OCI-LY3 (cell line): Measurements from ENCODE around the gene TLCD5.

Source experiments
- H2AFZ ChIP-seq: fragments of 200-600, 300-600 bp; shearing (Covaris generic); 2 replicates; pipeline ENCODE4 v1.6.0; 2014; ENCODE audit warnings: antibody characterized with exemption, low read depth, low read length
- H3K27ac ChIP-seq: fragments of 200-600, 300-600 bp; sonication (generic); 2 replicates; pipeline ENCODE4 v1.5.1; 2014; ENCODE audit warnings: mild to moderate bottlenecking, low read length, moderate library complexity, mixed read lengths
- H3K27me3 ChIP-seq: fragments of 200-600, 300-600 bp; sonication (generic); 2 replicates; pipeline ENCODE4 v1.6.1; 2014; ENCODE audit warnings: low read depth, low read length, mixed read lengths
- H3K36me3 ChIP-seq: fragments of 200-600, 300-600 bp; sonication (generic); replicated peaks from 2 replicates; pipeline ENCODE3; 2014; ENCODE audit warnings: low read depth, low read length, mixed read lengths
- H3K4me1 ChIP-seq: fragments of 300-600, 200-600 bp; sonication (generic); 2 replicates; pipeline ENCODE4 v1.6.1; 2014; ENCODE audit warnings: low read length, mixed read lengths
- H3K4me2 ChIP-seq: fragments of 200-600, 300-600 bp; sonication (generic); 2 replicates; pipeline ENCODE4 v1.6.1; 2014; ENCODE audit warnings: low read length, mixed read lengths
- H3K4me3 ChIP-seq: fragments of 300-600, 200-600 bp; sonication (generic); 2 replicates; pipeline ENCODE4 v1.5.1; 2014; ENCODE audit warnings: antibody characterized with exemption, mild to moderate bottlenecking, low read length, moderate library complexity
- H3K79me2 ChIP-seq: fragments of 300-600, 200-600 bp; shearing (Covaris generic); 2 replicates; pipeline ENCODE4 v1.6.1; 2014; ENCODE audit warnings: mild to moderate bottlenecking, low read length, mixed read lengths
- H3K9ac ChIP-seq: fragments of 300-600, 200-600 bp; shearing (Covaris generic); 2 replicates; pipeline ENCODE4 v1.6.0; 2014; ENCODE audit warnings: mild to moderate bottlenecking, low read length, moderate library complexity
- H3K9me3 ChIP-seq: fragments of 200-600, 300-600 bp; shearing (Covaris generic); 2 replicates; pipeline ENCODE4 v1.6.1; 2014; ENCODE audit warnings: low read length, mixed read lengths; ENCODE audit not compliant: insufficient read depth
- H4K20me1 ChIP-seq: fragments of 200-600, 300-600 bp; sonication (generic); 2 replicates; pipeline ENCODE4 v1.6.1; 2016; ENCODE audit warnings: low read length, mixed read lengths; ENCODE audit not compliant: insufficient read depth
- CTCF ChIP-seq: fragments of 200-600, 300-600 bp; sonication (generic); IDR thresholded peaks from 2 replicates; pipeline ENCODE4 v1.5.1; 2014; ENCODE audit warnings: antibody characterized with exemption, low read length, low read depth
- EZH2phosphoT487 ChIP-seq: fragments of 200-600 bp; shearing (Covaris generic); IDR thresholded peaks from 2 replicates; pipeline ENCODE4 v1.6.1; 2018; ENCODE audit warnings: antibody characterized with exemption, mixed run types, low read depth

Gene TLCD5

GRCh38 chr11:120289426-120289825 is 35.7 kb upstream of the TLCD5 start:
- Histone ChIP-seq H3K9ac (no peak overlapping the region), H3K4me1 (peaks cover 5% of the 10 kb centered on the region; the same call in 1 of the 2 replicates), H3K4me3 (no peak overlapping the region), H4K20me1 (no peaks in the 10 kb centered on the region), H3K27ac (no peak overlapping the region), H3K27me3 (peaks cover 60% of the 10 kb centered on the region), H3K79me2 (no peaks in the 10 kb centered on the region), H2AFZ (peak overlapping the region; percentile 95), H3K4me2 (peak overlapping the region; percentile 39), H3K9me3 (no peaks in the 10 kb centered on the region), H3K36me3 (no peaks in the 10 kb centered on the region)
- TF ChIP-seq CTCF, result no peak
- TF ChIP-seq EZH2phosphoT487, result no peak

GRCh38 chr11:120290956-120291355 is 34.1 kb upstream of the TLCD5 start:
- Histone ChIP-seq H3K79me2 (no peaks in the 10 kb centered on the region), H3K4me1 (peaks cover 5% of the 10 kb centered on the region; the same call in 1 of the 2 replicates), H4K20me1 (no peaks in the 10 kb centered on the region), H3K27ac (no peak overlapping the region), H3K4me3 (no peak overlapping the region), H3K9ac (no peak overlapping the region), H3K4me2 (no peak overlapping the region), H3K36me3 (no peaks in the 10 kb centered on the region), H3K27me3 (peaks cover 74% of the 10 kb centered on the region), H3K9me3 (no peaks in the 10 kb centered on the region), H2AFZ (no peak overlapping the region)
- TF ChIP-seq EZH2phosphoT487, result no peak
- no peak for TF ChIP-seq CTCF

- Histone ChIP-seq H3K9me3 (no peaks in the 10 kb centered on the region), H3K4me1 (peaks cover 5% of the 10 kb centered on the region; the same call in 1 of the 2 replicates), H3K4me2 (no peak overlapping the region), H3K27me3 (peaks cover 86% of the 10 kb centered on the region), H3K79me2 (no peaks in the 10 kb centered on the region), H3K36me3 (no peaks in the 10 kb centered on the region), H2AFZ (no peak overlapping the region), H3K9ac (no peak overlapping the region), H3K27ac (no peak overlapping the region), H3K4me3 (no peak overlapping the region), H4K20me1 (no peaks in the 10 kb centered on the region)
- TF ChIP-seq EZH2phosphoT487, result no peak
Observed at GRCh38 chr11:120293038-120293800, 31.9 kb upstream of the TLCD5 start.

- no peak overlapping the region for H3K4me3 ChIP-seq
- peaks cover 5% of the 10 kb centered on the region; the same call in 1 of the 2 replicates for H3K4me1 ChIP-seq
- no peak overlapping the region for H3K9ac ChIP-seq
- no peak overlapping the region for H3K4me2 ChIP-seq
- H3K79me2 ChIP-seq, result no peaks in the 10 kb centered on the region
- TF ChIP-seq CTCF (no peak), EZH2phosphoT487 (no peak)
- no peak overlapping the region for H2AFZ ChIP-seq
- H3K27ac ChIP-seq, result no peak overlapping the region
- no peaks in the 10 kb centered on the region for H3K36me3 ChIP-seq
- H3K9me3 ChIP-seq, result no peaks in the 10 kb centered on the region
- no peaks in the 10 kb centered on the region for H4K20me1 ChIP-seq
- H3K27me3 ChIP-seq, result peaks cover 86% of the 10 kb centered on the region
Observed at GRCh38 chr11:120294096-120294495, 31.0 kb upstream of the TLCD5 start.
